Activated T-cell treated with anti-CD3 and anti-CD28 coated beads, Interleukin-2, amount 50 U/mL, for 24 hours (primary cell): ENCODE data around the gene SLC17A5.
"Not testable (repeated sequence)": the region's sequence is repeated elsewhere in the genome, so short reads cannot be mapped to it uniquely, and the experiment has no call there.

Experiments
- DNase-seq: peaks from one replicate; pipeline ENCODE4 v3.0.0-alpha.2; 2020
- H3K27ac Mint-ChIP-seq: 2 replicates; pipeline ENCODE4 v1.8.0; 2020; ENCODE audit warnings: mild to moderate bottlenecking, mixed read lengths
- H3K27me3 Mint-ChIP-seq: 2 replicates; pipeline ENCODE4 v1.8.0; 2020; ENCODE audit warnings: mixed read lengths
- H3K36me3 Mint-ChIP-seq: 2 replicates; pipeline ENCODE4 v1.8.0; 2020; ENCODE audit warnings: low read depth, mixed read lengths
- H3K4me1 Mint-ChIP-seq: 2 replicates; pipeline ENCODE4 v1.8.0; 2020; ENCODE audit warnings: low read depth, mixed read lengths
- H3K4me3 Mint-ChIP-seq: 2 replicates; pipeline ENCODE4 v1.8.0; 2020; ENCODE audit warnings: mild to moderate bottlenecking, moderate library complexity, mixed read lengths
- H3K9me3 Mint-ChIP-seq: 2 replicates; pipeline ENCODE4 v1.8.0; 2020; ENCODE audit warnings: mixed read lengths

Gene SLC17A5

DNA sequence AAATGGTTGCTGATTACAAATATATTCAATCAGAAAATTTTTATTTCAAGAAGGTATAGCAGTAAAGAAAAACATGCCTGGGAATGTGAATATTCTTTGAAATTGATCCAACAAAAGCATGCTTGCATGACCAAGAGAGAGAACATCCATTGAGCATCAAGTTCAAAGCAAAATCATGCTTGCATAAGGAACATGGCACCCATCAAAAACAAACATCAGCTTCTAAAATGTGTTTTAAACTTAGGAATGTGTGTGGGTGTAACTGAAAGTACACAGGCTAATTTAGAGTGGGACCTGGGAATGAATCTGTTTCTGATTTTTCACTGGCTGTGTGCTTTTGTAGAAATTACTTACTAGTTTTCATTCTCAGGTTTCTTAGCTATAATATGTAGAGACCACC, 5.6 kb downstream of the SLC17A5 start:
- Mint-ChIP-seq H3K4me3 (no peak overlapping the region), H3K4me1 (peaks cover 27% of the 10 kb centered on the region), H3K36me3 (peaks cover 14% of the 10 kb centered on the region), H3K9me3 (no peaks in the 10 kb centered on the region), H3K27me3 (no peaks in the 10 kb centered on the region), H3K27ac (no peak overlapping the region)
- DNase-seq: no peak

DNA sequence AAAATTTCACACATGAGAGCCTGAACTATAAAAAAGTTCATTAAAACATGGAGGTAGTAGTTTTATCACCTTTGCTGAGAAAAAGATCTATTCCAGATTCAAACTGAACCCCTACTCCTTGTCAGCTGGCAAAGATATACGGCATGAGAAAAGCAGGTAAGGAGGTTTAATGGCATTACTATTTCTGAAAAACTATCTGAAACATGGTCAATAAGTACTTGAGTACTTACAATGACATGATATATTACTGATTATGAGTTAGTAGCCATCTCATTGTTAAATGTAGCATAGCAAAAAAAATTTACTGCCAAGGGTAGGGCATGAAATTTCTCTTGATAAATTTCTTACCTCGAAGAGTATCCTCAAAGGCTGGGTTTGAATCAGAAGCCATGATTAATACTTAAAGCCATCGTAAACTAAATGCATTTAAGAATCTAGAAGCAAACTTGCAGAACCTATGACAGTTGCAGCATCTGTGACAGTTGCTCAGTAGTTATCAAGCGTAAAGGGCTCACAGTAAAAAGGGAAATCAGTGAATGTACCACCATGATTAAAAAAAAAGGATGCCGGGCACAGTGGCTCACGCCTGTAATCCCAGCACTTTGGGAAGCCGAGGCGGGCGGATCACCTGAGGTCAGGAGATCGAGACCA, 8.7 kb downstream of the SLC17A5 start:
- no peaks in the 10 kb centered on the region for H3K27me3 Mint-ChIP-seq
- peak overlapping the region; percentile 87 for H3K4me3 Mint-ChIP-seq
- peaks cover 28% of the 10 kb centered on the region for H3K36me3 Mint-ChIP-seq
- peak overlapping the region; percentile 82 for H3K27ac Mint-ChIP-seq
- no peak for DNase-seq
- peaks cover 15% of the 10 kb centered on the region for H3K4me1 Mint-ChIP-seq
- no peaks in the 10 kb centered on the region for H3K9me3 Mint-ChIP-seq

DNA sequence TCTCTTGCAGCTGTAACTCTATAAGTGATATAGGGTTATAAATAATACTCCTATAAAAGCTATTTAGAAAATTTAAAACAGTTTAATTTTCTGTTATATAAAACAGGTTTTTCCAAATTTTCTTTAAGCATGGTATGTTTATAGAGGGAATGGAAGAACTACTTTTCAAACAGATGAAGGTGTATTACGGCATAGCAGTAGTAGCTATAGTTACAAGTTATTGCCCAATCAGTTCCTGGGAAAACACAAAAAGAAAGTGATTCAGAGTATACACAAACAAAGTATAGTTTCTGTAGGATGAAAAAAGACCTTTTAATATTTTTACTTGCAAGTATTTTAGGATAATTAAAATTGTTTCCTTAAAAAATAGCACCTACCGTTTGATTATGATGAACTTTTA, 9.8 kb downstream of the SLC17A5 start:
- no peaks in the 10 kb centered on the region for H3K9me3 Mint-ChIP-seq
- DNase-seq: no peak
- no peaks in the 10 kb centered on the region for H3K27me3 Mint-ChIP-seq
- H3K4me1 Mint-ChIP-seq: peaks cover 15% of the 10 kb centered on the region
- no peak overlapping the region for H3K27ac Mint-ChIP-seq
- peaks cover 29% of the 10 kb centered on the region for H3K36me3 Mint-ChIP-seq
- H3K4me3 Mint-ChIP-seq: no peak overlapping the region

DNA sequence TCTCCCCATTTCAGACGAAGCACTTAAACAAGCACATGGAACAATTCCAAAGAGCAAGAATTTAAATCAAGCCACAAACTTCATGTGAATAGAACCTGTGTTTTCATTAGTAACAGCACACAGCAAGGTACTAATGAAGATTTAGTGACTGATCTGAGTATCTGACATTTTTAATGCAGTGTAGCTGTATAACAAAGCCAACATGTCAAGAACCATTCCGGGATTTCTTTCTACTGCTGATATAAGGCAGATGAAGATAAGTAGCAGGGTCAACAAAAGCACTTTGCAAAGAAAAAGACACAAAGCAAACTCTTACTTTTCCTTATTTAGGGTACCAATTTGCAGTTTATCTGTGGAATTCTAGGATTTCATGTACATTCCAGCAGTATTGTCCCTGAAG, 11.3 kb downstream of the SLC17A5 start:
- no peak for DNase-seq
- H3K27ac Mint-ChIP-seq: no peak overlapping the region
- H3K27me3 Mint-ChIP-seq: no peaks in the 10 kb centered on the region
- peaks cover 15% of the 10 kb centered on the region for H3K4me1 Mint-ChIP-seq
- H3K36me3 Mint-ChIP-seq: peaks cover 36% of the 10 kb centered on the region
- no peak overlapping the region for H3K4me3 Mint-ChIP-seq
- no peaks in the 10 kb centered on the region for H3K9me3 Mint-ChIP-seq

DNA sequence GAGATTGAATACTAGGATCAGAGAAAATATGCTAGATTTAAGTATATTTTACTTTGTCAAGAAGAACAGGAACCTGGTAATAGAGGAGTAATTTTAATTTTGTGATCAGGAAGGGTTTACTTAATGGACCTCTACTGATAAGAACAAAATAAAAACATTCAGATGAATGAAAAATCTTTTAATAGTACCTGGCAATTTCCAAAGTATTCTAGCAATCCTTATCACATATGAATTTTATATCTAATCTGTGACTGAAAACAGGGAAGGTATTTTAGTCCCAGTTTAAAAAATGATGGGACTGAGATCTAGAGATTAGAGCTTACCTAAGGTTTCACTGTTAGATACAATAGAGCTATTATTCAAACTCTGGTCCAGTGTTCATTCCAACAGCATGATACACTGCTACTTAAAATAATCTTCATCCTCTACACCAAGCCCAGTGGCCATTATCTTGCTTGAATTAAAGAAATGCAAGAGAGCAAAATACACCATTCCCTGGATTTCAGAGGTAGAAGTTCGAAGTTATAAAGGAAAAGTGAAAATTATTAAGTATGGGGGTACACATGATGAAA, 13.5 kb downstream of the SLC17A5 start:
- Mint-ChIP-seq H3K27ac (peak overlapping the region; percentile 22), H3K9me3 (no peaks in the 10 kb centered on the region), H3K4me3 (no peak overlapping the region), H3K27me3 (no peaks in the 10 kb centered on the region), H3K4me1 (peaks cover 7% of the 10 kb centered on the region), H3K36me3 (peaks cover 53% of the 10 kb centered on the region)
- DNase-seq: no peak

DNA sequence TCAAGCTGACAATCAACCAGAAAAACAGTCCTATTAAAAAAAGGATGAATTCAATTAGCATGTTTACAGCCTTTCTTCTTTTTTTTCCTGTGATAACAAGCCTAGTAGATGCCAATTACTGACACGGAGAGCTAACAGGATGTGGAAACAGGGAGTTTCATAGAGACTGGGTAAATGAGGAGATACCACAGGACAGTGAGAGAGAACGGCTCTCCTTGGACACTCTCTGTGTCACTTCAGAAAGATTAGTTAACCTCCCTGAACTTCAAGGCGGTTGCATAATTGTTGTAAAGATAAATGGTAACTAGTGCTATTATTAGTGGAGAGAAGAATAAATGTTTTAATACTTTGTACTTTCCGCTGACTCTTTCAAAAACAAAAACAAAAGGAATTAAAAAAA, 14.8 kb downstream of the SLC17A5 start:
- DNase-seq: no peak
- Mint-ChIP-seq H3K4me1 (no peaks in the 10 kb centered on the region), H3K4me3 (no peak overlapping the region), H3K9me3 (no peaks in the 10 kb centered on the region), H3K36me3 (peaks cover 61% of the 10 kb centered on the region), H3K27ac (no peak overlapping the region), H3K27me3 (no peaks in the 10 kb centered on the region)

DNA sequence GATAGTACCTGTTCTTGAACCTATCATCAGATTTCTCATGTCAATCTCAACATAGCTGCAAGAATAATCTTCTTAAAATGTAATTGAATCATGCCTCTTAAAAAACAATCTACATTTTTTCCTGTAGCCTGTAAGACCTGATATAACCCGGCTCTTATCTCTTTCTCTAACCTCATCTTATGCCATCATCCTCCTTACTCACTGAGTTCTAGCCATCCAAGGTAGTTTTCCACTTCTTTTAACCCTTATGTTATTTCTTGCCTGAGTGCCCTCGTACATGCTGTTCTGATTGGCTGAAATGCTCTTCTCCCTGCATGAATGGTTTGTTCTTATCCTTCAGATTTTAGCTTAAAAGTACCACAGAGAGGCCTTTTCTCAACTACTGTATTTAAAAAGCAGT, 16.4 kb downstream of the SLC17A5 start:
- H3K27ac Mint-ChIP-seq: no peak overlapping the region
- no peaks in the 10 kb centered on the region for H3K9me3 Mint-ChIP-seq
- no peaks in the 10 kb centered on the region for H3K27me3 Mint-ChIP-seq
- no peak overlapping the region for H3K4me3 Mint-ChIP-seq
- peaks cover 63% of the 10 kb centered on the region for H3K36me3 Mint-ChIP-seq
- no peak for DNase-seq
- H3K4me1 Mint-ChIP-seq: no peaks in the 10 kb centered on the region

DNA sequence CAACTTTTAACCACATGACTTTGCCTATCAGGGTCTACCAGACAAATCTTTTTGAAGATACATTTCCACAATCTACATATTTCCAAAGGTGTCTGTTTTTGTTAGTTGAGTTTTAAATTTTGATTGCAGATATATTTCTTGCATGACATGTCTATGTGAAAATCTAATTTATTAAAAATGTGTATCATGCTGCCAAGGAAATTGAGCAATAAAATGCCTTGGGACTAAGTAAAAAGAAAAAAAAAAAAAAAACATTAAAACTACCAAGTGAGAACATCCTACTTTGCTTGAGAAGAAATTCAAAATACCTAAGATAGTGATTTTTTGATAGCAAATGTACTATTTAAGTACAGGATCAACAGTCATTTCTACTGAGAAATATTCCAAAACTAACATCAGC, 17.7 kb downstream of the SLC17A5 start:
- Mint-ChIP-seq H3K4me1 (no peaks in the 10 kb centered on the region), H3K9me3 (no peaks in the 10 kb centered on the region), H3K4me3 (no peak overlapping the region), H3K36me3 (peaks cover 69% of the 10 kb centered on the region), H3K27me3 (no peaks in the 10 kb centered on the region), H3K27ac (no peak overlapping the region)
- no peak for DNase-seq

DNA sequence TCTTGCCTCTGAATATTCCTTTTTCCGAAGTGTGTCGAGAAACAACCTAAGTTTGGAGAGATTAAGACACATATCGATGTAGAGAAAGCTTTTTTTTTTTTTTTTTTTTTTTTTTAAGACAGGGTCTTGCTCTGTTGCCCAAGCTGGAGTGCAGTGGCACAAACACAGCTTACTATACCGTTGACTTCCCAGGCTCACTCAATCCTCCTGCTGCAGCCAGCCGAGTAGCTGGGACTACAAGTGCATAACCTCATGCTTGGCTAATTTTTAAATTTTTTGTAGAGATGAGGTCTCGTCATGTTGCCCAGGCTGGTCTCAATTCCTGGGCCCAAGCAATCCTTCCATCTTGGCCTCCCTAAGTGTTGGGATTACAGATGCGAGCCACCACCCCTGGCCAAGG, 21.4 kb downstream of the SLC17A5 start:
- no peak for DNase-seq
- no peak overlapping the region for H3K27ac Mint-ChIP-seq
- no peaks in the 10 kb centered on the region for H3K9me3 Mint-ChIP-seq
- peaks cover 59% of the 10 kb centered on the region for H3K36me3 Mint-ChIP-seq
- no peaks in the 10 kb centered on the region for H3K4me1 Mint-ChIP-seq
- no peaks in the 10 kb centered on the region for H3K27me3 Mint-ChIP-seq
- no peak overlapping the region for H3K4me3 Mint-ChIP-seq

DNA sequence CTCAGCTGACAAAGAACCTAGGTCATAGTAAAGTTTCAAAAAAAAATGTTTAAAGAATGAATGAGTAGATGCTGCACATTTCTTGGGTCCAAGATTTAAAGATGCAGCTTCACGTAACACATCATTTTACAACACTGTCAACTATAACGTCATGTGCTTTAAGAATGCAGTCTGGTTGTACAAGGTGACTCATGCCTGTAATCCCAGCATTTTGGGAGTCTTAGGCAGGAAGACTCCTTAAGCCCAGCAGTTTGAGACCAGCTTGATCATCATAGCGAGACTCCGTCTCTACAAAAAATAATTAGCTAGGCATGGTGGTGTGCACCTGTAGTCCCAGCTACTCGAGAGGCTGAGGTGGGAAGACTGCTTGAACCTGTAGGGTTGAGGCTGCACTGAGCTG, 21.9 kb downstream of the SLC17A5 start:
- H3K9me3 Mint-ChIP-seq: no peaks in the 10 kb centered on the region
- H3K4me3 Mint-ChIP-seq: no peak overlapping the region
- H3K27ac Mint-ChIP-seq: no peak overlapping the region
- peaks cover 55% of the 10 kb centered on the region for H3K36me3 Mint-ChIP-seq
- H3K4me1 Mint-ChIP-seq: no peaks in the 10 kb centered on the region
- DNase-seq: no peak
- no peaks in the 10 kb centered on the region for H3K27me3 Mint-ChIP-seq

DNA sequence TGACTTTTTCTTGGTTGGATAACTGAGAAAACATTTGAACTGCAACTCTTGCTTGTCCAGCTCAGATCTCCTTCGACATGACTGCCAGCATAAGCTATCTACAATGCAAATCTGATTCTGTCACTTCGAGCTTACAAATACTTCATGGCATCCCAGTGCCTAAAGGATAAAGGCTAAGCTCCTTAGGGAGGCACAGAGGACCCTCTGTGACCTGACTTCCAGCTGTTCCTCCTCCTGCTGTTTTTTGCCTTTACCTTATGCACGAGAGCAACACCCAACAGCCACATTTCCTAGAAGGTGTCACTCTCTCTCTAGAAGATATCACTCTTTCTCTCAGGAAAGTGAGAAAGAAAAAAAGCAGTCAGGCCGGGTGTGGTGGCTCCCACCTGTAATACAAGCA, 23.4 kb downstream of the SLC17A5 start:
- Mint-ChIP-seq H3K9me3 (no peaks in the 10 kb centered on the region), H3K4me3 (no peak overlapping the region), H3K27ac (no peak overlapping the region), H3K4me1 (peaks cover 3% of the 10 kb centered on the region), H3K27me3 (no peaks in the 10 kb centered on the region), H3K36me3 (peaks cover 49% of the 10 kb centered on the region)
- no peak for DNase-seq

DNA sequence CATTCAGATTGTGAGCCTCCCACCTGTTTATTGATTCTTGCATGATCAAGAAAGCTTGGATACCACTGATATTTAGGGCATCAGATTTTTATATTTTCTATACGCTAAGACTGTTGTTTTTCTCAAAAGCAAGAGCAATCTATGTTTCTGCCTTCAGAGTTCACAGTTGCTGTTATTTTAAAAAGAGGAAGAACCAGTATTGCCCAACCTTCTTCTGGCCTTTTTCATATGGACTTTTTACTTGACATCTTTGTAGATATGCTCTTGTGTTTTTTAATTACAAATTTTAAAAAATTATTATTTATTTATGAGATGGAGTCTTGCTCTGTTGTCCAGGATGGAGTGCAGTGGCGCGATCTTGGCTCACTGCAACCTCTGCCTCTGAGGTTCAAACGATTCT, 28.9 kb downstream of the SLC17A5 start:
- Mint-ChIP-seq H3K36me3 (peaks cover 25% of the 10 kb centered on the region), H3K27ac (no peak overlapping the region), H3K27me3 (no peaks in the 10 kb centered on the region), H3K4me3 (no peak overlapping the region), H3K4me1 (peaks cover 3% of the 10 kb centered on the region), H3K9me3 (no peaks in the 10 kb centered on the region)
- DNase-seq: no peak

DNA sequence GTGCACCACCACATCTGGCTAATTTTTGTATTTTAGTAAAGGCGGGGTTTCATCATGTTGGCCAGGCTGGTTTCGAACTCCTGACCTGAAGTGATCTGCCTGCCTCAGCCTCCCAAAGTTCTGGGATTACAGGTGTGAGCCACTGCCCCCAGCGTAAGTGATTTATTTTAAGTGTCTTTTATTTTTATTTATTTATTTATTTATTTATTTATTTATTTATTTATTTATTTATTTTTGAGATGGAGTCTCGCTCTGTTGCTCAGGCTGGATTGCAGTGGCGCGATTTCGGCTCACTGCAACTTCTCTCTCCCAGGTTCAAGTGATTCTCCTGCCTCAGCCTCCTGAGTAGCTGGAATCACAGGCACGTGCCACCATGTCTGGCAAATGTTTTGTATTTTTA, 30.3 kb downstream of the SLC17A5 start:
- H3K27ac Mint-ChIP-seq, DNase-seq, H3K27me3 Mint-ChIP-seq, H3K4me3 Mint-ChIP-seq, H3K4me1 Mint-ChIP-seq, H3K9me3 Mint-ChIP-seq: not testable (repeated sequence)
- peaks cover 23% of the 10 kb centered on the region for H3K36me3 Mint-ChIP-seq

DNA sequence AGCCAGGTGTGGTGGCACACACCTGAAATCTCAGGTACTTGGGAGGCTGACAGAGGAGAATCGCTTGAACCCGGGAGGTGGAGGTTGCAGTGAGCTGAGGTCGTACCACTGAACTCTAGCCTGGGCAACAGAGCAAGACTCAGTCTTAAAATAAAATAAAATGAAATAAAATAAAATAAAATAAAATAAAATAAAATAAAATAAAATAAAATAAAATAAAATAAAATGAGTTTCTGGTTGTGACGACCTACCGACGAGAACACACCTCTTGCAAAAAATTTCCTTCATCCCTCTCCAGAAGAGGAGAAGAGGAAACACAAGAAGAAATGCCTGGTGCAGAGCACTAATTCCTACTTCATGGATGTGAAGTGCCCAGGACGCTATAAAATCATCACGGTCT, 35.7 kb downstream of the SLC17A5 start:
- H3K27me3 Mint-ChIP-seq, H3K4me3 Mint-ChIP-seq, H3K4me1 Mint-ChIP-seq, H3K9me3 Mint-ChIP-seq, H3K27ac Mint-ChIP-seq, DNase-seq: not testable (repeated sequence)
- H3K36me3 Mint-ChIP-seq: peaks cover 44% of the 10 kb centered on the region

DNA sequence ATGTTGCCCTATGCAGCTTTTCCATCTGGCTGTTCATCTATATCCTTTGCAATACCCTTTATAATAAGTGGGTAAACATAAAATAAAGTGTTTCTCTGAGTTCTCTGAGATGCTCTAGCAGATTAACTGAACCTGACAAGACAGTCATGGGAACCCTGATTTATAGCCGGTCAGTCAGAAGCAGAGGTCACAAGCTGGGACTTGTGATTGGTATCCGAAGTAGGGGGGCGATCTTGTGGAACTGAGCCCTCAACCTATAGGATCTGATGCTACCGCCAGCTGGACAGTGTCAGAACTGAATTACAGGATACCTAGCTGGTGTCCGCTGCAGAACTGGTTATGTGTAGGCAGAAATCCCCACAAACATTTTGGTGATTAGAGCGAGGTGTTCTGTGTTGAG, 39.0 kb downstream of the SLC17A5 start:
- Mint-ChIP-seq H3K27ac (no peak overlapping the region), H3K36me3 (peaks cover 48% of the 10 kb centered on the region), H3K9me3 (no peaks in the 10 kb centered on the region), H3K4me3 (no peak overlapping the region), H3K27me3 (no peaks in the 10 kb centered on the region), H3K4me1 (peaks cover 4% of the 10 kb centered on the region)
- no peak for DNase-seq
